ENCODE results near the gene C13orf46.

Gene C13orf46

DNA sequence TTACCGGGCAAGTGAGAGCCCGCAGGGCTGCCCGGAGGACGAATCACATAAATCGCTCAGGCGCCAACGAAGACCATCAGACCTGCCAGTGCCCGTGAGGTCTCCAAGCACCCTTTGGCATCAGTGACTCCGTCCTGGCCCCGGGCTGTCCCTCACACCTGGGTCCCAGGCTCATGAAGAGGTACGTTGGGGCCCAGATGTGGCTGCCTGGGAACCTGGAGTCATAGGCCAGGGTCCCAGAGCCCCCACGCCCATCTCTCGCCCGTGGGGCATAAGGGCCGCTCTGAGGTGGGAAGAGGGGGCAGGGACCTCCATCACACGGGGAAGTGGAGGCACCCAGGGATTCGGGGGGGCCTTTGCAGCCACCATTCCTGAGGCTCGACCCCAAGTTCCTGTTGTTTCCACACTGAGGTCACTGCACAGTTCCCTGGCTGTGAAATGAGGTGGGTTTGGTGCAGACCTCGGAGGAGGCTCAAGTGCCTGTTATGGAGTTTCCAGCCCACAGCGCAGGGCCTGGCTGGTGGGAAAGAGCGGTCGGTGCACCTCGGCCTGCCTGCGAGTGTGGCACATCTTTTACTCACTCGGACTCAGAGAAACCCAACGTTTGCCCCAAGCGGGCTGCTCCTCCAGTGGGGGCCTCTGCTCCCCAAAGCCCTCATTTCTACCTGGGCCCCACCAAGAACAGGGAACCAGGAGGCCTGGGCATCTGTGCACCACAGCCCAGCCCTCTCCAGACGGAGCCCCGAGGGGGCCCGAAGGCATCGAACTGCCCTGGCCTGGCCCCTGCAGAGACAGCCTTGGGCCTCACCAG is 35.9 kb upstream of the C13orf46 start:
- DNase-seq = no peak

DNA sequence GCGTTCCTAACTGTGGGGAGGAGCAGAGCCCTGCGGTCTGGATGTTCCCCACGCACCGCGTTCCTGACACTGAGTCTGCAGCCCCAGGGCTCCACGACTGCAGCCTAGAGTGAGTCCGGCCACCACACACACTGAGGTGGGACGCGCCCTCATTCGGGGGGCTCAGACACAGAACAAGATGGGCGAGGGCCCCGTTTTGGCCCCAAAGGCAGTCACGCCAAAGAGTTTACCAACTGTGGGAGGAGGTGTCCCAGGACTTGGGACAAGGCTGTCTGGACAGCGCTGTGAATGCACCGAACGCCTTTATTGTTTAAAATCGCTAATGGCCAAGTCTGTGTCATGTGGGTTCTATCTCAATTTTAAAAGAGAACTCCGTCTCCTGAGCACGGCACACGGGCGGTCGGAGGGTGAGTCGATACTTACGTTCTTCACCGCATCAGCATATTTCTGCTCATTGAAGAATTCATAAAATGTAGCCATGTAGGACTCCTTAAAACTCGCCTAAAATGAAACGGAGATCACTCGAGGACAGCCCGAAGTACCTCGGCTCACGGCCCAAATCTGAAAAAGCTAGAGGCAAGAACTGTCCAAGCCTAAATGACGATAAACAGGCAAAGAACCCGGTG is 35.2 kb upstream of the C13orf46 start:
- DNase-seq = no peak

DNA sequence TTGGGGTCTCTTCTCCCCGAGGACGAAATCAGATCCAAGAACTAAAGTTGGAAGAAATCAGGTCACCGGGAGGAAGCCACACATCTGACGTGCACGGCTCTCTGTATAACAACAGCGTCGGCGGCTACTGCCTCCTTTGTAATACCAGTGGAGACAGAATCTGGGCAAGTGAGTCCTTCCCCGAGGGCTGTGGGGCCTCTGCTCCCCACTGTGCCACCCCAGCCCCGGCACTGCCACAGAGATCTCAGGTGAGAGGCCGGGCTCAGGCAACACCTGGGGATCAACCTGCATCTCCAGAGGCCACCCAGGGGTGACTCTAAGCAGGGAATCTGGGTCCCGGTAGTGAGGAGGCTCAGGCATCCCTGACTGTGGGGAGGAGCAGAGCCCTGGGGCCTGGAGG is 33.7 kb upstream of the C13orf46 start:
- no peak for DNase-seq

DNA sequence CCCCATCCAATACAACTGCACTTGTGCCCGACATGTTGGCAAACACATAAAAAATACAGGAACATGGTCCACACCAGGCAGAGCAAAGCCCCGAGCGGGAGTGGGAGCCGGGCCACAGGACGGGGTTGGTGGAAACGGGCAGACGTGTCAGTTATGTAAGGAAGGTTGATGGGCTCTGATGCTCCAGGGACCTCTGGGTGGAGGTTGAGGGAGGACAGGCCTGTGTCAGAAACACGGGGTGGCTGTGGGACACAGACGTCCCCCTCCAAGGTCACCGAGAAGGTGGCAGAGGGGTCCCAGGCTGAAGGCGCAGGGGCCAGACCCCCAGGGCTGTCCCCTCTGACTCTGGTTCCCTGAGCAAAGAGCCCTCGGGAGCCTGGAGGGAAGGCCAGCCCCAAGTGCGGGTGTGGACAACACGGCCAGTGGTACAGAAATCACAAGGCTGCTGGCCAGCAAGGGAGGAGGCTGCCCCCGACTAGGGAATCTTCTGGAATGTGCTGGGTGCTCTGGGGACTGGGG is 31.4 kb upstream of the C13orf46 start:
- no peak for DNase-seq

- no peak for DNase-seq
Observed at GRCh38 chr13:114004420-114005205, 30.7 kb upstream of the C13orf46 start.

DNA sequence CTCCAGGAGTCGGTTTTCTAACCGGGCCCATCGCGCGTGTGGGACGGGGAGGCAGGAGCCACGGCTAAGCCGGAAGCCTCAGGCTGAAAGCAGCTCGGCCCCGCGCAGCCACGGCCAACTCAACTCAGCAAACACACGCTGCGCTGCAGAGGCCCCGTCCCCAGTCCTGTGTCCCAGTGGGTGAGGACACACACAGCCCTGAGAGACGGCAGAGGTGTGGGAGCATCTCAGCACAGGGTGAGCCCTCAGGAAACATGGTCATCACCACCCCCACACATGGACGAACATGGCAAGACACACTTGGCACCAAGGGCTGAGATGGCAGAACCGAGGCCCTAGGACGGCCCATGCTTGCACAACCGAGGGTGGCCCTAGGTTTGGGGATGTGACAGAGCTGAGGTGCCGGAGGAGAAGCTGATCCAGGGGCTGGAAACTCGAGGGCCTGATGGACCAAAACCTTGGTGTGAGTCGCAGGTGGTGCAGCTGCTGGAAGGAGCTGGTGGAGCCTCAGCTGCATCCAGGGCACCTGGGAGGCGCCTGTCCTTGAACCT is 29.0 kb upstream of the C13orf46 start:
- no peak for DNase-seq

- no peak for DNase-seq
Observed at GRCh38 chr13:114002009-114002544, 28.2 kb upstream of the C13orf46 start.

DNA sequence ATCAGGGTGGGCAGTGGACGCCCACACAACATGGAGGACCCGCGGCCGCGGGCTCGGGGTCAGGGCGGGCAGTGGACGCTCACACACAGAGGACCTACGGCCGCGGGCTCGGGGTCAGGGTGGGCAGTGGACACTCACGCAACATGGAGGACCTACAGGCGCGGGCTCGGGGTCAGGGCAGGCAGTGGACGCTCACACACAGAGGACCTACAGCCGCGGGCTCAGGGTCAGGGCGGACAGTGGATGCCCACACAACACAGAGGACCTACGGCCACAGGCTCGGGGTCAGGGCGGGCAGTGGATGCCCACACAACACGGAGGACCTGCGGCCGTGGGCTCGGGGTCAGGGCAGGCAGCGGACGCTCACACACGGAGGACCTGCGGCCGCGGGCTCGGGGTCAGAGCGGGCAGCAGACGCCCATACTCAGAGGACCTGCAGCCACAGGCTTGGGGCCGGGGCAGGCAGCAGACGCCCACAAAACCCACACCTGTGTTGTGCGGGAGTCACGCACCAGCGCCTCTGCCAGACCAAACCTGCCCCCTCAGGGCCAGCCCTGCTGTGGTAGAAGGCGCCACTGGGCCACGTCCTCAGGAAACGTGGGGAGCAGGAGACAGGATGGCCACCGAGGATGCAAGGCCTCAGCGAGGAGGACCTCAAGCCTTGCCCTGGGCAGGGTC is 27.6 kb upstream of the C13orf46 start:
- DNase-seq = no peak

DNA sequence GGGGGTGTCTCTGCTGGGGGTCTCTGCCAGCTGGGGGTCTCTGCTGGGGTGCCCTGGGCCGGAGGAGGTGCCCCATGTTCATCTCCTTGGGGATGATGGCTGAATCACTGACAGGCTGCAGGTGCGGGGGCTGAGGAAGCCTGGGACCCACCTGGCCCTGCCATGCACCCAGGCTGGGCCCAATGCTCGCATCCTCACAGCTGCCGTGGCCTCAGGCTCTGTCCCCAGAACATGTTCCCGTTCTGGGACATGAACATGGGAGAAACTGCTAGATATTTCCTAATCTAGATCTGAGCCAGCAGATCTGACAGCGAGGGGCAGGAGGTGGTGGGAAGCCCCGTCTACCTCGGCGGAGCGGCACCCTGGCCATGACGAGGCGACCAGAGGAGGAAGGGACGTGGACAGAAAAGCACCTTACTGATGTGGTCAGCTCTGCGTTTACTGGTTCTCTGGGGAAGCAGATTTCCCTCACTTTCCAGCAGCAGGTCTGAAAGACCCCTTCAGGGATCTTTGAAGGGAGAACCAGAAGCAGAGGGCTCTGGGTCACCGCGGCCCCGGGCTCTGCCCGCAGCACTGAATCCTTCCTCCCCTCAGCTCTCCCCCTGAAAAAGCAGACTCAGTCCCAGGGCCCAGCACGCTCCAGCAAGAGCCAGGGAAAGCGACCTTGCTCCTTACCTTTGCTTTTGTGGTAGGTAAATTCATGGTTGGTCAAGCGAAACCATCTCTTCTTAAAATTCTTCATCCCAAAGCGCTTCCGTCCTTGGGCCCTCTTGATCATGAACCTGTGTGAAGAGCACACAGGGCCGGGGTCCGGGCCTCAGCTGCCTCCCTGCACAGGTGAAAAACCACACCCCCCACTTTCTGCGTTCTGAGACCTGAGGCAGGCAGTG is 26.5 kb upstream of the C13orf46 start:
- no peak for DNase-seq

DNA sequence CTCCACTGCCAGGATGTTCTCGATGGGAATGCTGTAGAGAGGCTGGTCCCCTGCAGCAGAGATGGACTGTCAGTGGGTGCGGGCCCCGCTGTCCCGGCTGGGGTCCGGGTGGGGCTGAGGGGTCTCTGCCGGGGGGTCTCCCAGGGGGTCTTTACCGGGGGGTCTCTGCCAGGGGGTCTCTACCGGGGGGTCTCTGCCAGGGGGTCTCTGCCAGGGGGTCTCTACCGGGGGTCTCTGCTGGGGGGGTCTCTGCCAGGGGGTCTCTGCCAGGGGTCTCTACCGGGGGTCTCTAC is 25.7 kb upstream of the C13orf46 start:
- DNase-seq = no peak

DNA sequence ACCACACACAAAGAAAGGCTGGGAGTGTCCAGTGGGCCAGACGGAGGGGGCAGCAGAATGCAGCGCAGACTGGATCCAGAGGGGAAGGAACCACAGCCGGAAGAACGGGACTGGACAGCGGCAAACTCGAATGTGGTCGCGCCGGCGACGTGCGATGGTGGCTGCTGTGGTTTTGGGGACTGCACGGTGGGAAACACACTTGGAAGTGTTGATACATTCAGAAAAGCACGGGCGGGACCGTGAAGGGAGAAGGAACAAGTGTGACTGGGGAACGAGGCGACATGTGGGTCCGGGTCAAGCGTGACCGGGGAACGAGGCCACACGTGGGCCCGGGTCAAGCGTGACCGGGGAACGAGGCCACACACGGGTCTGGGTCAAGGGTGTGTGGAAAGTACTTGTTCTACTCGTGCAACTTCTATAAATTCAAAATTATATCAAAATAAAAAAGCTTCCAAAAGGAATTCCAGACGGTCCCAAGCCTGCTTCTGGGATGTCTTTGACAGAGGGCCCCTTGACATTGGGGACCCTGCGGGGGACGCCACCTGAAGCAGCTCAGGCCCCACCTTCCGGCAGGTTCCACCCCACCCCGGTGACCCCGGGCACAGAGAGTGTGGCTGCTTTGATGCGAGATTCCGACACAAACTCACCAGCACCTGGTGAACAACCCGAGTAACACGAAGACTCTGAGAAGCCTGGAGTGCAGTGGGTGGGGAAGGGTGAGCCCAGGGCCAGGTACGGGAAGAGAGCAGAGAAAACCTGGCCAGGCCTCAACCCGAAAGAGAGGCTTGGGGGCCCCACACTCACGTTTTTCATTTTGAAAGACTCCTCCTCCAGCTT is 25.1 kb upstream of the C13orf46 start:
- no peak for DNase-seq

DNA sequence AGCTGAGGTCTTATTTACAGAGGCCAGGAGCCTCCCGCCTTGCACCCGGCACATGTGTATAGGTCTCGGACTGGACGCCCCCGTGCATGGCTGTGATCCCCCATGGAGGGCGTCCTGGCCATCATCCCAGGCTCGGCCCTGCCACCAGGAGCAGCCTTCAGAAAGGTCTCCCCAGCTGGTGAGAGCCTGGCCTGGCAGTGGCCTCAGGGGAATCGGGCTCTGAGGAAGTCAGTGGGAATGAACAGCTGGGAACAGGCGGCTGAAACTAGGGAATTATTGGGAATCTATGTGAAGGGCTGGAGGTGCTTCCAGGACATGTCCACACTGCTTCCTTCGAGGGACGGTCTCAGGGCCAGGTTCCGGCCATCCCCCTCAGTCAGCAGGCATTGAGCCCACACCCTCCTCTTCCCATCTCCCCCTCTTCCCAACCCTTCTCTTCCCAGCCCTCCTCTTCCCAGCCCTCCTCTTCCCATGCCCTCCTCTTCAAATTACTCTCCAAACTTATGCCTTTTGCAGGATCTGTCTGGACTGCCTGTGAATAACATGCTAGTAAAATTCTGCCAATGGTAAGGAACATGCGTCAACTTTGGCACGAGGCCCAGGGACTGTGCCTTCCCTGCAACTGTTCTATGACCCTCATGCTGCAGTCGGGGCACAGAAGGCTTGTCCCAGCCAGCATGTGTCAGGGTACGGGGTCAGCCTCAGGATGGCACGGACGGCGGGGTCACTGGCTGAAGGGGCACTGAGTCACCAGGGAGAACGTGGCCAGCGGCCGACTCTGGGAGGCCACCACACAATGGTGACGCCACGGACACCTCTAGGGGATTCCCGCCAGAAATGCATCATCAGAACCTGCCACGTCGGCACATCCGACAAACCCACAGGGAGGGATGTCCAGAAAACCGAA is 24.2 kb upstream of the C13orf46 start:
- DNase-seq = no peak

DNA sequence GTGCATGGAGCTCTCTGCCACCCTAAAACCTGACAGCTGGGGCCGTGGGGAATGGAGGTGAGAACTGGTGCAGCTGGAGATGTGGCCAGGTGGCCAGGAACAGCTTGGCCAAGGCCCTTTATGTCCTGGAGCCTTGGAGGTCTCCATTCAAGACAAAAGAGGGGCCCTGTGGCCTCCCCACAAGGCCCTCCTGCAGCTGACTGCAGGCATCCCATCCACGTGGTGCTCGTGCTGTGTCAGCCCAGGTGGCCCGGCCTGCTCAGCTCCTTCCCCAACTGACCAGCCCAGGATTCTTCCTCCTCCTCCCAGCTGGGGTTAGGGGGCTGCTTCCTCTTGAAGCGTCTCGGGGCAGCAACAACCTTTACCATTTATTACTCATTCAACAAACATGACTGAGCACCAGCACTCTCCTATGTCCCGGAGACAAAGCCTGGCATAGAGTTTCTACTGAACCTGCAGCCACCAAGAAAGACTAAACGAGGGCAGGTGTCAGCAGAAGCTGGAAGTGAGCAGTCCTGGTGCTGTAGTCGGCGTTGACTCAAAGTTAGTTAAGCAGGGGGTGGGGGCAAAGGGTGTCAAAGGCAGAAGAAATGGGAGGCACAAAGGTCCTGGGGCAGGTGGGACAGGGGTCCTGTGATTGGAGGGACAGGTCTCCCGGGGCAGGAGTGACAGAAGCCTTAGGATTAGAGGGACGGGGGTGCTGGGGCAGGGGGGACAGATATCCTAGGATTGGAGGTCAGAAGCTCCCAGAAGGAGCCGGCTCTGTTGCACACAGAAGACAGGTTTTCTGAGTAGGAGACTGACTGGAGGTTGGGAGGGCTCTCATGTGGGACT is 23.3 kb upstream of the C13orf46 start:
- no peak for DNase-seq

- no peak for DNase-seq
Observed at GRCh38 chr13:113996081-113996911, 22.4 kb upstream of the C13orf46 start.

DNA sequence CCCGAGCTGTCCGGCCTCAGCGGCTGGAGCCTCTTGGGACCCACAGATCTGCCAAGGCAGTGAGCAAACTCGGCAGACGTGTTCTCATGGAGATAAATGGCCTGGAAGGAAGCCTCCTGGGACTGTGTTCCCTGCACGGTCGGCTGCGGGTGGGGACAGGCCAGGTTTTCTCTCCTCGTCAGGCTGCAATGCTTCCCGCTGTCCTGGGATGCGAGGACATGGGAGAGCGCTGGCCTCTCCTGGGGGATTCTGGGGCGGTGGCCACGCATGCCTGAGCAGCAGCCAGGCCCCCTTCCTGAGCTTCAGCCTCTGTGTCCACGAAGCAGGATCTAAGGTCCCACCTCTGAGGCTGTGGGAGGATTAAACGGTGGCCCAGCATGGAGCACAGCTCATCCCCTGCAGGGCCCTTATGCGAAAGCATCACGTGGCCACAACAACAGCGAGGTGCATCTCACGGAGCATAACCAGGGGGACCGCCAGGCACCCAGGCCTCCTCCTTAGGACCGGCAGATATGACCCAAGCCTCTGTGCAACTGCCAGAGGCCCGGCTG is 21.2 kb upstream of the C13orf46 start:
- no peak for DNase-seq

- DNase-seq = no peak
Observed at GRCh38 chr13:113992276-113993005, 18.6 kb upstream of the C13orf46 start.

All from amniotic stem cell (primary cell).